ENCODE data around the gene RTN4R. TPM values are rescaled to one million over a fixed set of nuclear protein-coding genes. Genes with fewer than 3 reads are reported as not detected.

RTN4R gene
- total and polyA plus RNA-seq, 2 experiments from 2014 or later, result 10.6 to 38.4 TPM

DNA sequence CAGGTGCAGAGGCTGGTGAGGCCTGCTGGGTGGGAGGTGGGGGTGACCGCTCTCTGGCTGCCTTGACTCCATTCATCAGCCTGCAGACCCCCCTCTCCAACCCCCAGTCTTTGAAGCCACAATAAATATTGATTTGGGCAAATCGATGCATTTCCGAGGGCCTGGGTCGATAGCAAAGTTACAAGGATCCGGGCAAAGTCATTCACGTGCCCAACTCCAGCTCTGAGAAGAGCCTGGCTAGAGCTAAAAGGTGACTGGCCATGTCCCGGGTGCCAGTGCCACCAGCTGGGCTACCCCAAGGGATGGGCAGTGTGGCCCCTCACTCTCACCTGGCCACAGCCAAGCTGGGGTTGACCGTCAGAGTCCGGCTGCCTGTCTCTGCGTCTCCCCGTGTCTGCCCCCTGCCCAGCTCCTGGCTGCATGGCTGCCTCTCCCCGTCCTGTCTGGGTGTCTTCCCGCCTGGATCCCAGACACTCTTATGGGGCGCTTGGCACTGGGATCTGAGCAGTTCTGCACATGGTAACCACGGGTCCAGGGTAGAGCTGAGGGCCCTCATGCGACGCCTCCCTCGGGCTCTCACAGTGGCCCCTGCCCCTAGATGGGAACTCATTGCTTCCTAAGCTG lies 70.6 kb downstream of the RTN4R start:
- Histone ChIP-seq H2AFZ (no peak overlapping the region), H3K27ac (ENCODE audit: low read depth) (no peak overlapping the region), H3K4me1 (ENCODE audit: insufficient read depth) (no peaks in the 10 kb centered on the region), H3K4me2 (no peak overlapping the region), H3K79me2 (replicated peaks; ENCODE audit: insufficient read depth) (no peaks in the 10 kb centered on the region), H3K27me3 (ENCODE audit: insufficient read depth) (no peaks in the 10 kb centered on the region), H4K20me1 (replicated peaks; ENCODE audit: insufficient read depth) (no peaks in the 10 kb centered on the region), H3F3A (replicated peaks; ENCODE audit: low read depth) (no peaks in the 10 kb centered on the region), H3K4me3 (no peak overlapping the region), H3K36me3 (ENCODE audit: insufficient read depth) (no peaks in the 10 kb centered on the region), H3K9me2 (ENCODE audit: insufficient read depth) (no peaks in the 10 kb centered on the region)
- Mint-ChIP-seq H3K36me3 (ENCODE audit: low read depth) (no peaks in the 10 kb centered on the region), H3K9me3 (no peaks in the 10 kb centered on the region), H3K27ac (peak overlapping the region; percentile 32; the same call in 1 of the 2 replicates), H3K4me3 (no peak overlapping the region), H3K4me1 (no peaks in the 10 kb centered on the region; the same call in 2 of the 3 replicates), H3K27me3 (ENCODE audit: insufficient read depth, low read depth, poor library complexity) (peaks cover 6% of the 10 kb centered on the region)
- DNase-seq (ENCODE audit: low spot score) (no peak), ATAC-seq (no peak)
- TF ChIP-seq EZH2phosphoT487 (IDR thresholded peaks at IDR 0.05; ENCODE audit: unreplicated experiment) (no peak), NANOG (IDR thresholded peaks at IDR 0.05; ENCODE audit: borderline replicate concordance) (no peak), JUNB (IDR thresholded peaks at IDR 0.05; ENCODE audit: unreplicated experiment) (no peak), CREB1 (CRISPR knock-in tag; IDR thresholded peaks at IDR 0.05; ENCODE audit: low read depth) (no peak), POLR2AphosphoS5 (IDR thresholded peaks at IDR 0.05; ENCODE audit: low read depth) (no peak), STAT1 (IDR thresholded peaks at IDR 0.05; ENCODE audit: unreplicated experiment) (no peak), EZH2 (IDR thresholded peaks at IDR 0.05; ENCODE audit: low read depth, unreplicated experiment) (no peak), ZNF331 (CRISPR knock-in tag; IDR thresholded peaks at IDR 0.05; ENCODE audit: low read depth) (no peak), ZNF114 (CRISPR knock-in tag; IDR thresholded peaks at IDR 0.05) (no peak)
- TF ChIP-seq, protein P1, sequence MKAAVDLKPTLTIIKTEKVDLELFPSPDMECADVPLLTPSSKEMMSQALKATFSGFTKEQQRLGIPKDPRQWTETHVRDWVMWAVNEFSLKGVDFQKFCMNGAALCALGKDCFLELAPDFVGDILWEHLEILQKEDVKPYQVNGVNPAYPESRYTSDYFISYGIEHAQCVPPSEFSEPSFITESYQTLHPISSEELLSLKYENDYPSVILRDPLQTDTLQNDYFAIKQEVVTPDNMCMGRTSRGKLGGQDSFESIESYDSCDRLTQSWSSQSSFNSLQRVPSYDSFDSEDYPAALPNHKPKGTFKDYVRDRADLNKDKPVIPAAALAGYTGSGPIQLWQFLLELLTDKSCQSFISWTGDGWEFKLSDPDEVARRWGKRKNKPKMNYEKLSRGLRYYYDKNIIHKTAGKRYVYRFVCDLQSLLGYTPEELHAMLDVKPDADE (IDR thresholded peaks at IDR 0.05), result no peak
- TF ChIP-seq, protein P2, sequence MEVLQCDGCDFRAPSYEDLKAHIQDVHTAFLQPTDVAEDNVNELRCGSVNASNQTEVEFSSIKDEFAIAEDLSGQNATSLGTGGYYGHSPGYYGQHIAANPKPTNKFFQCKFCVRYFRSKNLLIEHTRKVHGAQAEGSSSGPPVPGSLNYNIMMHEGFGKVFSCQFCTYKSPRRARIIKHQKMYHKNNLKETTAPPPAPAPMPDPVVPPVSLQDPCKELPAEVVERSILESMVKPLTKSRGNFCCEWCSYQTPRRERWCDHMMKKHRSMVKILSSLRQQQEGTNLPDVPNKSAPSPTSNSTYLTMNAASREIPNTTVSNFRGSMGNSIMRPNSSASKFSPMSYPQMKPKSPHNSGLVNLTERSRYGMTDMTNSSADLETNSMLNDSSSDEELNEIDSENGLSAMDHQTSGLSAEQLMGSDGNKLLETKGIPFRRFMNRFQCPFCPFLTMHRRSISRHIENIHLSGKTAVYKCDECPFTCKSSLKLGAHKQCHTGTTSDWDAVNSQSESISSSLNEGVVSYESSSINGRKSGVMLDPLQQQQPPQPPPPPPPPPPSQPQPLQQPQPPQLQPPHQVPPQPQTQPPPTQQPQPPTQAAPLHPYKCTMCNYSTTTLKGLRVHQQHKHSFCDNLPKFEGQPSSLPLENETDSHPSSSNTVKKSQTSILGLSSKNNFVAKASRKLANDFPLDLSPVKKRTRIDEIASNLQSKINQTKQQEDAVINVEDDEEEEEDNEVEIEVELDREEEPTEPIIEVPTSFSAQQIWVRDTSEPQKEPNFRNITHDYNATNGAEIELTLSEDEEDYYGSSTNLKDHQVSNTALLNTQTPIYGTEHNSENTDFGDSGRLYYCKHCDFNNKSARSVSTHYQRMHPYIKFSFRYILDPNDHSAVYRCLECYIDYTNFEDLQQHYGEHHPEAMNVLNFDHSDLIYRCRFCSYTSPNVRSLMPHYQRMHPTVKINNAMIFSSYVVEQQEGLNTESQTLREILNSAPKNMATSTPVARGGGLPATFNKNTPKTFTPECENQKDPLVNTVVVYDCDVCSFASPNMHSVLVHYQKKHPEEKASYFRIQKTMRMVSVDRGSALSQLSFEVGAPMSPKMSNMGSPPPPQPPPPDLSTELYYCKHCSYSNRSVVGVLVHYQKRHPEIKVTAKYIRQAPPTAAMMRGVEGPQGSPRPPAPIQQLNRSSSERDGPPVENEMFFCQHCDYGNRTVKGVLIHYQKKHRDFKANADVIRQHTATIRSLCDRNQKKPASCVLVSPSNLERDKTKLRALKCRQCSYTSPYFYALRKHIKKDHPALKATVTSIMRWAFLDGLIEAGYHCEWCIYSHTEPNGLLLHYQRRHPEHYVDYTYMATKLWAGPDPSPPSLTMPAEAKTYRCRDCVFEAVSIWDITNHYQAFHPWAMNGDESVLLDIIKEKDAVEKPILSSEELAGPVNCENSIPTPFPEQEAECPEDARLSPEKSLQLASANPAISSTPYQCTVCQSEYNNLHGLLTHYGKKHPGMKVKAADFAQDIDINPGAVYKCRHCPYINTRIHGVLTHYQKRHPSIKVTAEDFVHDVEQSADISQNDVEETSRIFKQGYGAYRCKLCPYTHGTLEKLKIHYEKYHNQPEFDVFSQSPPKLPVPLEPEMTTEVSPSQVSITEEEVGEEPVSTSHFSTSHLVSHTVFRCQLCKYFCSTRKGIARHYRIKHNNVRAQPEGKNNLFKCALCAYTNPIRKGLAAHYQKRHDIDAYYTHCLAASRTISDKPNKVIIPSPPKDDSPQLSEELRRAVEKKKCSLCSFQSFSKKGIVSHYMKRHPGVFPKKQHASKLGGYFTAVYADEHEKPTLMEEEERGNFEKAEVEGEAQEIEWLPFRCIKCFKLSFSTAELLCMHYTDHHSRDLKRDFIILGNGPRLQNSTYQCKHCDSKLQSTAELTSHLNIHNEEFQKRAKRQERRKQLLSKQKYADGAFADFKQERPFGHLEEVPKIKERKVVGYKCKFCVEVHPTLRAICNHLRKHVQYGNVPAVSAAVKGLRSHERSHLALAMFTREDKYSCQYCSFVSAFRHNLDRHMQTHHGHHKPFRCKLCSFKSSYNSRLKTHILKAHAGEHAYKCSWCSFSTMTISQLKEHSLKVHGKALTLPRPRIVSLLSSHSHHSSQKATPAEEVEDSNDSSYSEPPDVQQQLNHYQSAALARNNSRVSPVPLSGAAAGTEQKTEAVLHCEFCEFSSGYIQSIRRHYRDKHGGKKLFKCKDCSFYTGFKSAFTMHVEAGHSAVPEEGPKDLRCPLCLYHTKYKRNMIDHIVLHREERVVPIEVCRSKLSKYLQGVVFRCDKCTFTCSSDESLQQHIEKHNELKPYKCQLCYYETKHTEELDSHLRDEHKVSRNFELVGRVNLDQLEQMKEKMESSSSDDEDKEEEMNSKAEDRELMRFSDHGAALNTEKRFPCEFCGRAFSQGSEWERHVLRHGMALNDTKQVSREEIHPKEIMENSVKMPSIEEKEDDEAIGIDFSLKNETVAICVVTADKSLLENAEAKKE (CRISPR knock-in tag; IDR thresholded peaks at IDR 0.05), result no peak
- TF ChIP-seq, protein P3, sequence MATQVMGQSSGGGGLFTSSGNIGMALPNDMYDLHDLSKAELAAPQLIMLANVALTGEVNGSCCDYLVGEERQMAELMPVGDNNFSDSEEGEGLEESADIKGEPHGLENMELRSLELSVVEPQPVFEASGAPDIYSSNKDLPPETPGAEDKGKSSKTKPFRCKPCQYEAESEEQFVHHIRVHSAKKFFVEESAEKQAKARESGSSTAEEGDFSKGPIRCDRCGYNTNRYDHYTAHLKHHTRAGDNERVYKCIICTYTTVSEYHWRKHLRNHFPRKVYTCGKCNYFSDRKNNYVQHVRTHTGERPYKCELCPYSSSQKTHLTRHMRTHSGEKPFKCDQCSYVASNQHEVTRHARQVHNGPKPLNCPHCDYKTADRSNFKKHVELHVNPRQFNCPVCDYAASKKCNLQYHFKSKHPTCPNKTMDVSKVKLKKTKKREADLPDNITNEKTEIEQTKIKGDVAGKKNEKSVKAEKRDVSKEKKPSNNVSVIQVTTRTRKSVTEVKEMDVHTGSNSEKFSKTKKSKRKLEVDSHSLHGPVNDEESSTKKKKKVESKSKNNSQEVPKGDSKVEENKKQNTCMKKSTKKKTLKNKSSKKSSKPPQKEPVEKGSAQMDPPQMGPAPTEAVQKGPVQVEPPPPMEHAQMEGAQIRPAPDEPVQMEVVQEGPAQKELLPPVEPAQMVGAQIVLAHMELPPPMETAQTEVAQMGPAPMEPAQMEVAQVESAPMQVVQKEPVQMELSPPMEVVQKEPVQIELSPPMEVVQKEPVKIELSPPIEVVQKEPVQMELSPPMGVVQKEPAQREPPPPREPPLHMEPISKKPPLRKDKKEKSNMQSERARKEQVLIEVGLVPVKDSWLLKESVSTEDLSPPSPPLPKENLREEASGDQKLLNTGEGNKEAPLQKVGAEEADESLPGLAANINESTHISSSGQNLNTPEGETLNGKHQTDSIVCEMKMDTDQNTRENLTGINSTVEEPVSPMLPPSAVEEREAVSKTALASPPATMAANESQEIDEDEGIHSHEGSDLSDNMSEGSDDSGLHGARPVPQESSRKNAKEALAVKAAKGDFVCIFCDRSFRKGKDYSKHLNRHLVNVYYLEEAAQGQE (IDR thresholded peaks at IDR 0.05; ENCODE audit: unreplicated experiment), result no peak
- TF ChIP-seq, protein P4, sequence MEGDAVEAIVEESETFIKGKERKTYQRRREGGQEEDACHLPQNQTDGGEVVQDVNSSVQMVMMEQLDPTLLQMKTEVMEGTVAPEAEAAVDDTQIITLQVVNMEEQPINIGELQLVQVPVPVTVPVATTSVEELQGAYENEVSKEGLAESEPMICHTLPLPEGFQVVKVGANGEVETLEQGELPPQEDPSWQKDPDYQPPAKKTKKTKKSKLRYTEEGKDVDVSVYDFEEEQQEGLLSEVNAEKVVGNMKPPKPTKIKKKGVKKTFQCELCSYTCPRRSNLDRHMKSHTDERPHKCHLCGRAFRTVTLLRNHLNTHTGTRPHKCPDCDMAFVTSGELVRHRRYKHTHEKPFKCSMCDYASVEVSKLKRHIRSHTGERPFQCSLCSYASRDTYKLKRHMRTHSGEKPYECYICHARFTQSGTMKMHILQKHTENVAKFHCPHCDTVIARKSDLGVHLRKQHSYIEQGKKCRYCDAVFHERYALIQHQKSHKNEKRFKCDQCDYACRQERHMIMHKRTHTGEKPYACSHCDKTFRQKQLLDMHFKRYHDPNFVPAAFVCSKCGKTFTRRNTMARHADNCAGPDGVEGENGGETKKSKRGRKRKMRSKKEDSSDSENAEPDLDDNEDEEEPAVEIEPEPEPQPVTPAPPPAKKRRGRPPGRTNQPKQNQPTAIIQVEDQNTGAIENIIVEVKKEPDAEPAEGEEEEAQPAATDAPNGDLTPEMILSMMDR (conservative IDR thresholded peaks at IDR 0.05; ENCODE audit: low read depth in 2 of 2), result no peak
